Mesenchymal stem cell (in vitro differentiated cells and primary cell): ENCODE results near the gene BMX. TPM values are rescaled to one million over a fixed set of nuclear protein-coding genes. Genes with fewer than 3 reads are reported as not detected.

ENCODE experiments used
- DNase-seq: peaks from one replicate; pipeline ENCODE4 v3.0.0-alpha.2; 2013
- H2AFZ ChIP-seq: one replicate; pipeline ENCODE4 v1.6.1; 2013; ENCODE audit warnings: low read depth, mild to moderate bottlenecking, control low read depth, inconsistent platforms, low read length, moderate library complexity
- H2AK5ac ChIP-seq: 2 replicates; pipeline ENCODE4 v1.6.1; 2013; ENCODE audit warnings: low read length, moderate library complexity, mild to moderate bottlenecking, inconsistent platforms; ENCODE audit not compliant: severe bottlenecking
- H2BK120ac ChIP-seq: one replicate; pipeline ENCODE4 v1.6.1; 2013; ENCODE audit warnings: low read depth, mild to moderate bottlenecking, inconsistent platforms, low read length, moderate library complexity
- H2BK12ac ChIP-seq, 2 experiments: one replicate each; pipeline ENCODE4 v1.6.1; 2013; ENCODE audit warnings: inconsistent platforms in 2 of 2, low read length in 2 of 2, mild to moderate bottlenecking in 2 of 2, moderate library complexity in 2 of 2, control low read depth in 1 of 2
- H2BK15ac ChIP-seq: one replicate; pipeline ENCODE4 v1.6.1; 2013; ENCODE audit warnings: mild to moderate bottlenecking, low read depth, inconsistent platforms; ENCODE audit not compliant: poor library complexity, severe bottlenecking
- H2BK5ac ChIP-seq: 2 replicates; pipeline ENCODE4 v1.6.1; 2013; ENCODE audit warnings: low read depth, mild to moderate bottlenecking, low read length, control low read depth, inconsistent platforms; ENCODE audit not compliant: poor library complexity, severe bottlenecking
- H3K14ac ChIP-seq, 2 experiments: one replicate each; pipeline ENCODE4 v1.6.1; 2013; ENCODE audit warnings: inconsistent platforms in 2 of 2, low read length in 2 of 2, control low read depth in 1 of 2, mild to moderate bottlenecking in 1 of 2, moderate library complexity in 1 of 2
- H3K18ac ChIP-seq, 2 experiments: one replicate each; pipeline ENCODE4 v1.6.1; 2013; ENCODE audit warnings: inconsistent platforms in 2 of 2, low read length in 2 of 2, control low read depth in 1 of 2, low read depth in 1 of 2, mild to moderate bottlenecking in 1 of 2
- H3K23ac ChIP-seq, 2 experiments: one replicate each; pipeline ENCODE4 v1.6.1; 2013; ENCODE audit warnings: inconsistent platforms in 2 of 2, low read length in 2 of 2, mild to moderate bottlenecking in 2 of 2, moderate library complexity in 2 of 2, control low read depth in 1 of 2
- H3K27ac ChIP-seq: 2 replicates; pipeline ENCODE4 v1.5.1; 2013; ENCODE audit warnings: mild to moderate bottlenecking, moderate library complexity, low read length, control low read depth, inconsistent platforms; ENCODE audit not compliant: poor library complexity, severe bottlenecking
- H3K27me3 ChIP-seq, 2 experiments: 2 replicates each; pipeline versions ENCODE4 v1.6.1 to v1.7.0; 2013; ENCODE audit warnings: low read length in 2 of 2, mild to moderate bottlenecking in 2 of 2, moderate library complexity in 2 of 2, control low read depth in 1 of 2, inconsistent platforms in 1 of 2; ENCODE audit not compliant: control insufficient read depth in 1 of 2, insufficient read depth in 1 of 2
- H3K36me3 ChIP-seq, 2 experiments: 2 replicates each; pipeline versions ENCODE4 v1.6.1 to v1.7.0; 2013; ENCODE audit warnings: low read length in 2 of 2, control low read depth in 1 of 2, inconsistent platforms in 1 of 2, low read depth in 1 of 2, mild to moderate bottlenecking in 1 of 2; ENCODE audit not compliant: insufficient read depth in 2 of 2, control insufficient read depth in 1 of 2
- H3K4ac ChIP-seq, 2 experiments: one replicate each; pipeline ENCODE4 v1.6.1; 2013; ENCODE audit warnings: inconsistent platforms in 2 of 2, low read length in 2 of 2, mild to moderate bottlenecking in 2 of 2, moderate library complexity in 2 of 2, control low read depth in 1 of 2, low read depth in 1 of 2
- H3K4me1 ChIP-seq: 2 replicates; pipeline ENCODE4 v1.6.1; 2013; ENCODE audit warnings: low read depth, low read length, control low read depth; ENCODE audit not compliant: control insufficient read depth, insufficient read depth
- H3K4me2 ChIP-seq: 2 replicates; pipeline ENCODE4 v1.6.1; 2013; ENCODE audit warnings: low read length, mild to moderate bottlenecking, inconsistent platforms; ENCODE audit not compliant: poor library complexity, severe bottlenecking
- H3K4me3 ChIP-seq, 2 experiments: 2 replicates each; pipeline versions ENCODE4 v1.5.1 to v1.7.0; 2013; ENCODE audit warnings: low read length in 2 of 2, mild to moderate bottlenecking in 2 of 2, control low read depth in 1 of 2, low read depth in 1 of 2; ENCODE audit not compliant: insufficient read depth in 1 of 2
- H3K79me1 ChIP-seq: replicated peaks from 2 replicates; pipeline ENCODE4 v1.6.1; 2013; ENCODE audit warnings: mild to moderate bottlenecking, control low read depth, low read length, inconsistent platforms; ENCODE audit not compliant: poor library complexity, severe bottlenecking
- H3K9ac ChIP-seq: 2 replicates; pipeline ENCODE4 v1.7.0; 2013; ENCODE audit warnings: mild to moderate bottlenecking, low read length, moderate library complexity
- H3K9me3 ChIP-seq: 2 replicates; pipeline ENCODE4 v1.7.0; 2013; ENCODE audit warnings: mild to moderate bottlenecking, low read length; ENCODE audit not compliant: control insufficient read depth
- H4K8ac ChIP-seq: one replicate; pipeline ENCODE4 v1.6.1; 2013; ENCODE audit warnings: inconsistent platforms, mild to moderate bottlenecking, low read length, moderate library complexity
- H4K91ac ChIP-seq: one replicate; pipeline ENCODE4 v1.6.1; 2013; ENCODE audit warnings: mild to moderate bottlenecking, low read length, inconsistent platforms
- WGBS: methylation state at CpG from one replicate; pipeline ENCODE4 v1.1.7; 2013; ENCODE audit warnings: mixed read lengths; 5-methylcytosine and 5-hydroxymethylcytosine counted together
- polyA plus RNA-seq, 2 experiments: library from polyadenylated mRNA; stranded (reverse); fragments of 200-250 nt; gene quantifications; one replicate each; pipeline ENCODE4 v1.2.3, GENCODE V29; 2013

The BMX gene
- not detected for polyA plus RNA-seq (2013, experiment 1 of 2)
- not detected for polyA plus RNA-seq (2013, experiment 2 of 2)

GRCh38 chrX:15500497-15500966 is at the start of gene BMX:
TSS of gene BMX (plus strand) at chrX:15500807. CDS start at chrX:15508354, 7,547 bp downstream.
- Histone ChIP-seq H4K8ac (no peak within 1 kb of the TSS), H2BK120ac (no peak within 1 kb of the TSS), H3K14ac (no peak within 1 kb of the TSS), H3K9me3 (no peaks in the 10 kb centered on the region), H2BK5ac (no peak within 1 kb of the TSS), H2AFZ (no peak within 1 kb of the TSS), H2BK12ac (no peak within 1 kb of the TSS), H3K27ac (no peak within 1 kb of the TSS), H3K4me3 (peak within 1 kb of the TSS in 1 of 2 experiments; percentile 34), H3K79me1 (no peaks in the 10 kb centered on the region), H2BK15ac (no peak within 1 kb of the TSS), H3K18ac (no peak within 1 kb of the TSS), H3K27me3 (peaks cover 0 to 52% of the 10 kb centered on the region in 2 experiments), H2AK5ac (no peak within 1 kb of the TSS), H3K4me2 (no peak within 1 kb of the TSS), H3K9ac (peak within 1 kb of the TSS; percentile 17), H3K23ac (no peak within 1 kb of the TSS), H3K4me1 (no peaks in the 10 kb centered on the region), H4K91ac (no peak within 1 kb of the TSS), H3K36me3 (no peaks in the 10 kb centered on the region), H3K4ac (no peak within 1 kb of the TSS)
- WGBS = 86% methylated on average over 11 of the region's 18 CpGs
- no peak for DNase-seq

- no peak overlapping the region for H2BK15ac ChIP-seq
- no peak overlapping the region for H4K91ac ChIP-seq
- H3K36me3 ChIP-seq = peaks cover 0 to 6% of the 10 kb centered on the region in 2 experiments
- no peak for DNase-seq
- H3K4ac ChIP-seq = no peak overlapping the region
- H3K23ac ChIP-seq = no peak overlapping the region
- peak overlapping the region; percentile 11 for H3K9ac ChIP-seq
- no peaks in the 10 kb centered on the region for H3K4me1 ChIP-seq
- no peak overlapping the region for H2AK5ac ChIP-seq
- no peak overlapping the region for H2AFZ ChIP-seq
- H3K14ac ChIP-seq = no peak overlapping the region
- no peak overlapping the region for H3K4me2 ChIP-seq
- H2BK5ac ChIP-seq = no peak overlapping the region
- no peak overlapping the region for H3K4me3 ChIP-seq
- 100% methylated on average over 1 of the region's 1 CpG for WGBS
- H3K9me3 ChIP-seq = no peaks in the 10 kb centered on the region
- H3K27me3 ChIP-seq = peaks cover 0 to 11% of the 10 kb centered on the region in 2 experiments
- H3K18ac ChIP-seq = peak overlapping the region in 1 of 2 experiments; percentile 12
- H3K79me1 ChIP-seq = no peaks in the 10 kb centered on the region
- no peak overlapping the region for H2BK120ac ChIP-seq
- no peak overlapping the region for H3K27ac ChIP-seq
- H4K8ac ChIP-seq = no peak overlapping the region
- no peak overlapping the region for H2BK12ac ChIP-seq
Observed at GRCh38 chrX:15451913-15452312, 48.7 kb upstream of the BMX start.

- H2AK5ac ChIP-seq = no peak overlapping the region
- no peak overlapping the region for H3K23ac ChIP-seq
- H2BK12ac ChIP-seq = no peak overlapping the region
- no peak overlapping the region for H4K8ac ChIP-seq
- H3K9ac ChIP-seq = peak overlapping the region; percentile 38
- H3K4me1 ChIP-seq = no peaks in the 10 kb centered on the region
- H3K9me3 ChIP-seq = no peaks in the 10 kb centered on the region
- no peak overlapping the region for H3K18ac ChIP-seq
- H3K4ac ChIP-seq = no peak overlapping the region
- H3K79me1 ChIP-seq = no peaks in the 10 kb centered on the region
- H2BK15ac ChIP-seq = no peak overlapping the region
- H3K27me3 ChIP-seq = peaks cover 0 to 17% of the 10 kb centered on the region in 2 experiments
- no peak overlapping the region for H2BK5ac ChIP-seq
- no peak overlapping the region for H4K91ac ChIP-seq
- H3K4me3 ChIP-seq = no peak overlapping the region
- no peak overlapping the region for H3K4me2 ChIP-seq
- H3K14ac ChIP-seq = no peak overlapping the region
- DNase-seq = no peak
- no peaks in the 10 kb centered on the region for H3K36me3 ChIP-seq
- no peak overlapping the region for H2BK120ac ChIP-seq
- no peak overlapping the region for H2AFZ ChIP-seq
- H3K27ac ChIP-seq = no peak overlapping the region
Observed at GRCh38 chrX:15464704-15465103, 35.9 kb upstream of the BMX start.

- Histone ChIP-seq H3K18ac (no peak overlapping the region), H3K36me3 (no peaks in the 10 kb centered on the region)
Observed at GRCh38 chrX:15465347-15465746, 35.3 kb upstream of the BMX start.

More at GRCh38 chrX:15465347-15465746, 35.3 kb upstream of the BMX start:
- H3K4me1 ChIP-seq = no peaks in the 10 kb centered on the region
- no peaks in the 10 kb centered on the region for H3K79me1 ChIP-seq
- H3K4ac ChIP-seq = no peak overlapping the region
- no peak for DNase-seq
- H3K14ac ChIP-seq = no peak overlapping the region
- H3K9me3 ChIP-seq = no peaks in the 10 kb centered on the region
- H4K91ac ChIP-seq = no peak overlapping the region
- no peak overlapping the region for H3K4me3 ChIP-seq
- no peak overlapping the region for H3K4me2 ChIP-seq
- no CpG with 5 or more reads among the region's 4 CpGs for WGBS
- no peak overlapping the region for H2AK5ac ChIP-seq
- H3K23ac ChIP-seq = no peak overlapping the region
- no peak overlapping the region for H2BK12ac ChIP-seq
- no peak overlapping the region for H2BK120ac ChIP-seq
- H2AFZ ChIP-seq = no peak overlapping the region
- peaks cover 0 to 17% of the 10 kb centered on the region in 2 experiments for H3K27me3 ChIP-seq
- no peak overlapping the region for H2BK15ac ChIP-seq
- no peak overlapping the region for H2BK5ac ChIP-seq
- H4K8ac ChIP-seq = no peak overlapping the region
- no peak overlapping the region for H3K27ac ChIP-seq
- peak overlapping the region; percentile 38 for H3K9ac ChIP-seq
